HL-60 (cell line): ENCODE measurements around the gene ZC3H12C.

Experiments used
- DNase-seq, 2 experiments: peaks; one replicate each; pipeline ENCODE4 v3.0.0-alpha.2; 2010 to 2020; ENCODE audit warnings: low read depth in 1 of 2, low spot score in 1 of 2
- H3K27ac ChIP-seq: fragments of 250-450 bp; sonication (Bioruptor Pico); replicated peaks from 2 replicates; pipeline ENCODE4 v1.5.1; 2020; ENCODE audit warnings: mild to moderate bottlenecking, moderate library complexity
- H3K27me3 ChIP-seq: fragments of 250-450 bp; sonication (Bioruptor Pico); 2 replicates; pipeline ENCODE4 v1.5.1; 2021; ENCODE audit warnings: mild to moderate bottlenecking, moderate library complexity; ENCODE audit not compliant: insufficient read depth, poor library complexity, severe bottlenecking
- H3K4me3 ChIP-seq: replicated peaks from 2 replicates; pipeline ENCODE4 v1.5.1; 2011; ENCODE audit warnings: mild to moderate bottlenecking, control low read depth, low read length; ENCODE audit not compliant: insufficient read depth
- CTCF ChIP-seq: IDR thresholded peaks from one replicate; pipeline ENCODE4 v1.5.1; 2011; ENCODE audit warnings: low read length, control low read depth, inconsistent platforms; ENCODE audit not compliant: insufficient read depth
- GABPA ChIP-seq: IDR thresholded peaks from 2 replicates; pipeline ENCODE4 v1.6.1; 2012; ENCODE audit warnings: low read depth
- POLR2AphosphoS5 ChIP-seq: IDR thresholded peaks from 2 replicates; pipeline ENCODE4 v1.6.1; 2012; ENCODE audit warnings: low read depth
- REST ChIP-seq: IDR thresholded peaks from 2 replicates; pipeline ENCODE4 v1.6.1; 2012; ENCODE audit warnings: low read depth; ENCODE audit not compliant: insufficient replicate concordance
- SPI1 ChIP-seq: IDR thresholded peaks from 2 replicates; pipeline ENCODE4 v1.6.1; 2012; ENCODE audit warnings: low read depth, mild to moderate bottlenecking, borderline replicate concordance

The ZC3H12C gene

GRCh38 chr11:110185599-110185998 is 92.4 kb downstream of the ZC3H12C start:
- Histone ChIP-seq H3K27ac (no peak overlapping the region), H3K27me3 (no peaks in the 10 kb centered on the region)

GRCh38 chr11:110186456-110186855 is 93.3 kb downstream of the ZC3H12C start:
- no peak for TF ChIP-seq REST
- no peak for TF ChIP-seq GABPA
- TF ChIP-seq CTCF: no peak
- TF ChIP-seq POLR2AphosphoS5: no peak
- no peak for TF ChIP-seq SPI1
- Histone ChIP-seq H3K27ac (no peak overlapping the region), H3K4me3 (no peak overlapping the region), H3K27me3 (no peaks in the 10 kb centered on the region)
- no peak for DNase-seq

More at GRCh38 chr11:110185599-110185998, 92.4 kb downstream of the ZC3H12C start:
- no peak overlapping the region for H3K4me3 ChIP-seq
- no peak for DNase-seq
- TF ChIP-seq SPI1 (no peak), POLR2AphosphoS5 (no peak), CTCF (no peak), REST (no peak), GABPA (no peak)

GRCh38 chr11:110186867-110187266 is 93.7 kb downstream of the ZC3H12C start:
- no peak overlapping the region for H3K27ac ChIP-seq
- TF ChIP-seq REST (no peak), SPI1 (no peak), GABPA (no peak), CTCF (no peak), POLR2AphosphoS5 (no peak)
- H3K4me3 ChIP-seq: no peak overlapping the region
- no peak for DNase-seq
- no peaks in the 10 kb centered on the region for H3K27me3 ChIP-seq
